PC-3 (cell line): ENCODE data around the gene TMEM239.
"Not testable (repeated sequence)": the region's sequence is repeated elsewhere in the genome, so short reads cannot be mapped to it uniquely, and the experiment has no call there.

ENCODE experiments used
- EZH2 ChIP-seq: fragments of 300-600 bp; sonication (generic); IDR thresholded peaks from one replicate; pipeline ENCODE4 v1.6.1; 2017; ENCODE audit warnings: antibody characterized with exemption, mild to moderate bottlenecking, low read length; ENCODE audit not compliant: unreplicated experiment
- EZH2phosphoT487 ChIP-seq: fragments of 300-600 bp; sonication (generic); IDR thresholded peaks from 2 replicates; pipeline ENCODE4 v1.6.1; 2018; ENCODE audit warnings: mild to moderate bottlenecking, antibody characterized with exemption, low read length, borderline replicate concordance
- TF ChIP-seq, protein P1 (sequence below): fragments of 300-600 bp; sonication (generic); conservative IDR thresholded peaks from 2 replicates; pipeline ENCODE4 v1.5.1; 2017; ENCODE audit warnings: antibody characterized with exemption, low read depth, mild to moderate bottlenecking, low read length

GRCh38 chr20:2807929-2808328 is 8.2 kb upstream of the TMEM239 start:
- TF ChIP-seq, protein P1, sequence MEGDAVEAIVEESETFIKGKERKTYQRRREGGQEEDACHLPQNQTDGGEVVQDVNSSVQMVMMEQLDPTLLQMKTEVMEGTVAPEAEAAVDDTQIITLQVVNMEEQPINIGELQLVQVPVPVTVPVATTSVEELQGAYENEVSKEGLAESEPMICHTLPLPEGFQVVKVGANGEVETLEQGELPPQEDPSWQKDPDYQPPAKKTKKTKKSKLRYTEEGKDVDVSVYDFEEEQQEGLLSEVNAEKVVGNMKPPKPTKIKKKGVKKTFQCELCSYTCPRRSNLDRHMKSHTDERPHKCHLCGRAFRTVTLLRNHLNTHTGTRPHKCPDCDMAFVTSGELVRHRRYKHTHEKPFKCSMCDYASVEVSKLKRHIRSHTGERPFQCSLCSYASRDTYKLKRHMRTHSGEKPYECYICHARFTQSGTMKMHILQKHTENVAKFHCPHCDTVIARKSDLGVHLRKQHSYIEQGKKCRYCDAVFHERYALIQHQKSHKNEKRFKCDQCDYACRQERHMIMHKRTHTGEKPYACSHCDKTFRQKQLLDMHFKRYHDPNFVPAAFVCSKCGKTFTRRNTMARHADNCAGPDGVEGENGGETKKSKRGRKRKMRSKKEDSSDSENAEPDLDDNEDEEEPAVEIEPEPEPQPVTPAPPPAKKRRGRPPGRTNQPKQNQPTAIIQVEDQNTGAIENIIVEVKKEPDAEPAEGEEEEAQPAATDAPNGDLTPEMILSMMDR, result not testable (repeated sequence)
- not testable (repeated sequence) for TF ChIP-seq EZH2, EZH2phosphoT487
